Right lobe of liver (tissue), 4 donors: ENCODE measurements around the gene TRABD.

Experiments
- CTCF ChIP-seq, 4 donors: fragments of 200-600 bp in 3 of 4; fragments of 450-650 bp in 1 of 4; IDR thresholded peaks; one replicate each; pipeline versions ENCODE4 v1.5.1 to v1.8.0; 2016 to 2022; ENCODE audit warnings: antibody characterized with exemption in 4 of 4, mild to moderate bottlenecking in 2 of 4
- POLR2A ChIP-seq: fragments of 450-650 bp; IDR thresholded peaks from one replicate; pipeline ENCODE4 v1.6.1; 2017; ENCODE audit warnings: antibody characterized with exemption, mild to moderate bottlenecking
- donor health status: DM: no; HTN: no; CAD: no.
- donor health status: DM: no; HTN: no; CAD: no.
- donor health status: DM: no; HTN: yes; CAD: no.

- no peak for TF ChIP-seq CTCF (IDR thresholded peaks at IDR 0.05)
- no peak for TF ChIP-seq POLR2A
These were observed 32.5 kb upstream of the TRABD start for GRCh38 chr22:50153056-50153755.
